HG03565 (cell line): Measurements from ENCODE around the gene BTNL2.
A peak's percentile ranks its signal among the peaks of the same experiment; 100 is the strongest.
"Not testable (repeated sequence)": the region's sequence is repeated elsewhere in the genome, so short reads cannot be mapped to it uniquely, and the experiment has no call there.

Experiments used
- ATAC-seq: cut with Tn5 transposase; IDR thresholded peaks from one replicate; pipeline ENCODE4 v1.9.1; 2021; ENCODE audit warnings: mild to moderate bottlenecking, moderate library complexity; ENCODE audit not compliant: unreplicated experiment

The BTNL2 gene

DNA sequence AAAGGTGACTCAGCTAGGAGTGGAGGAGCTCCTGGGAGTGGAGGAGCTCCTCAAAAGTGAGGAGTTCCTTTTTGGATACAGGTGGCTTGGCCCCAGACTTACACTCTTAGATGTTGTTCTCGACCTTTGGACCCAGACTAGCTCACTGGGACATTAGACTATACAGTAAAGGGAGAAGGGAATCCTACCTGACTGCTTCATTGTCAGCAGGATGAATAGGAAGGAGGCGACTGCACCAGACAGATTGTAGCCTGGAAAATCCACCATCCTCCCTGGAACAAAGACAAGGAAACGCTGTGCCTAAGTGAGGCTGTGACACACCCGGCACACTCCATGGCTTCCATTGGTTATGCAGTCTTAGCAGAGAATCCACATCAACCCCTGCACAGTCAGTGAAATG is at the start of gene BTNL2:
Gene BTNL2, minus strand, starts transcription at position 325 of the 400 bp plus-strand sequence. Its CDS starts 58 bp downstream, at position 267.
- ATAC-seq, result no peak

DNA sequence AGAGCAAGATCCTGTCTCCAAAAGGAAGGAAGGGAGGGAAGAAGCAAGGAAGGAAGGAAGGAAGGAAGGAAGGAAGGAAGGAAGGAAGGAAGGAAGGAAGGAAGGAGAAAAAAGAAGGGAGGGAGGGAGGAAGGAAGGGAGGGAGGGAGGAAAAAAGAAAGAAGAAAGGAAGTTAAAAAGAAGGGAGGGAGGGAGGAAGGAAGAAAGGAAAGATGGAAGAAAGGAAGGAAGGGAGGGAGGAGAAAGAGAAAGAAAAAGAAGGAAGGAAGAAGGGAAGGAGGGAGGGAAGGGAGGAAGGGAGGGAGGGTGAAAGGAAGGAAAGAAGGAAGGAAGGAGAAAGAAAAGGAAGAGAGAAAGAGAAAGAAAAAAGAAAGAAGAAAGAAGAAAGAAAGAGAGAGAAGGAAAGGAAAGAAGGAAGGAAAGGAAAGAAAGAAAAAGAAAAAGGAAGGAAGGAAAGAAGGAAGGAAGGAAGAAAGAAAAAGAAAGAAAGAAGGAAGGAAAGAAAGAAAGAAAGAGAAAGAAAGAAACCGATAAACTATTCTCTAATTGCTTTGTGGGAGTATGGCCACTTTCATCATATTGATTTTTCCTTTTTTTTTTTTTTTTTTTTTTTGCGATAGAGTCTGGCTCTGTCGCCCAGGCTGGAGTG is 42.2 kb upstream of the BTNL2 start:
- ATAC-seq, result no peak

GRCh38 chr6:32447932-32448331 is 41.0 kb upstream of the BTNL2 start:
- ATAC-seq, result no peak

DNA sequence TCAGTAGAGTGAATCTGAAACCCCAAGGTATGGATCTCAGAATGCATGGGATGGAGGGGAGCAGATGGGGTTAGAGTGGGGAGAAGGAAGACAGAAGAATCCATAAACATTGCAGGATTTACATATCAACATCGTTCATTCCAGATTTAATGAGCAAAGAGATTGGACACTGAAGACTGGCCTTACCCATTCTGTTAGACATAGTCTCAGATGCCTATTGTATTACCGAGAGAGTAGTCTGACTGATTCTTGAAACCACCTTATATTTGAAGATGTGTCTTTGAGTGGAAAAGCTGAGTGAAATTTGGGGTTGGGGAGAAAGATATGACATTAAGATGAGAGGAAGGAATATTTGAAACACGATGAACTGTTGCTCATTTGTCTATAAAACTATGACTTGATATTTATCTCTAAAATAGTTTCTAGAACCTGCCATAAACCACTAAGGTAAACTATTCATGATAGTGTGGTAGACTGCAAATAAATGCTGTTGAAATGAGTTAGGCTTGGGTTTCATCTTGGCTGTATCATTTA is 38.4 kb upstream of the BTNL2 start:
- ATAC-seq, result no peak

GRCh38 chr6:32444433-32444832 is 37.5 kb upstream of the BTNL2 start:
- ATAC-seq, result no peak

DNA sequence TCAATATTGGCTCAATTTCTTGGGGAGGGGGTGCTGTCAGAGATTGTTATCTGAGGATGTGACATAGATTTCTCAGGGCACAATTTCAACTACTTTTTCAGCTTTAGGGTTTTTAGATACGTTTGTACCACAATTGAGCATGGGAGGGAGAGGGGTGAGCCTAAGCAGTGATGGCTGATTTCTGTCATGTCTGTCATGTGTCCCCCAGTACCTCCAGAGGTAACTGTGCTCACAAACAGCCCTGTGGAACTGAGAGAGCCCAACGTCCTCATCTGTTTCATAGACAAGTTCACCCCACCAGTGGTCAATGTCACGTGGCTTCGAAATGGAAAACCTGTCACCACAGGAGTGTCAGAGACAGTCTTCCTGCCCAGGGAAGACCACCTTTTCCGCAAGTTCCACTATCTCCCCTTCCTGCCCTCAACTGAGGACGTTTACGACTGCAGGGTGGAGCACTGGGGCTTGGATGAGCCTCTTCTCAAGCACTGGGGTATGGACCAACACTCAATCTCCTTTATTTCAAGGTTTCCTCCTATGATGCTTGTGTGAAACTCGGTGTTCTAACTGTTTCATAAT is 36.1 kb upstream of the BTNL2 start:
- ATAC-seq, result no peak

DNA sequence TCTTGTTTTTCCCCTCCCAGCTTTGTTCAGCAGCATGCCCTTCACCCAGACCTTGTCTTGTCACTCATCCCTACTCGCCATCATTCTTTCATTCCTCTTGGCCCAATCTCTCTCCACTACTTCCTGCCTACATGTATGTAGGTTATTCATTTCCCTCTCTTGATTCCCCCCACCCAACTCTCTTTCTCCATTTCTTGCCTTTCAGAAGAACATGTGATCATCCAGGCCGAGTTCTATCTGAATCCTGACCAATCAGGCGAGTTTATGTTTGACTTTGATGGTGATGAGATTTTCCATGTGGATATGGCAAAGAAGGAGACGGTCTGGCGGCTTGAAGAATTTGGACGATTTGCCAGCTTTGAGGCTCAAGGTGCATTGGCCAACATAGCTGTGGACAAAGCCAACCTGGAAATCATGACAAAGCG is 35.3 kb upstream of the BTNL2 start:
- no peak for ATAC-seq

- ATAC-seq, result peak; percentile 52
These were observed 32.7 kb upstream of the BTNL2 start, which contains the start of gene HLA-DRA for GRCh38 chr6:32439602-32440214. Gene HLA-DRA, plus strand, starts transcription at chr6:32439887. Its CDS starts 64 bp downstream, at chr6:32439951.

GRCh38 chr6:32439139-32439538 is 32.2 kb upstream of the BTNL2 start:
- ATAC-seq, result no peak

DNA sequence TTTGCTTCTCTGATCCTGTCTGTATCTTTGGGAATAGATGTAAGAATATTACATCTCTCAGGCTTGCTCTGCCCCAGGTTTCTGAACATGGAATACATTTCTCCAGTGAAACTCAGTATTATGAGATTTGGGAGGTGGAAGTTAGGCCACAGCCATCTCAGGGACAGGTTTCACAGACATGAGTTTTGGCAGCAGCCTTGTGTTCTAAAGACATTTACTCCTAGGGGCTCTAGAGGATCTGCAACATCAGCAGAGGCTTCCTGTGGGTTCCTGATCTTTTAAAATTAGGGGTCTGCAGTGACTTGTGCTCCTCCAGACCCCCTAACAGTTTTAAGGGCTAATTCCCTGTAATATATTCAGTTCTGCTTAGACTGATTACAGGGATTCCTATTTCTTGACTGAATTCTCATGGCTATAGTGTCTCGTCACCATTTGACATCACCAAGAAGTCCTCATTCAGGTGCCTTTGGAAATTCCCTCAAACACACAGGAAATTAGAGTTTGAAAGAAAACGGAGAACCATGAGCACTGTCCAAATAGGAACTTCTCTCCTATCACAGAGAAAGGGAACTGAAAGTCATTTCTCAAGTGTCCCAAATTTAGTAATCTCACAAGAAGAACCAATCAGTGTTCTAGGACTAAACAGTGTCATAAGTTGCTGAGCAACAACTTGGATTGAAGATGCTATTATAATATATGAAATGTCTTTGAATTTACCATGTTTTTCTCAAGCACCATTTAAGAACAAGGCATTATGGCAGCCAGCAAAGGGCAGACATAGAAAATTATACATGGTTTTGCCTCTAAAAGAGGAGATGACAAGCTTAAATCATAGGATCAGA is 30.2 kb upstream of the BTNL2 start:
- ATAC-seq, result peak; percentile 67

GRCh38 chr6:32436186-32436585 is 29.2 kb upstream of the BTNL2 start:
- no peak for ATAC-seq

GRCh38 chr6:32433950-32434349 is 27.0 kb upstream of the BTNL2 start:
- not testable (repeated sequence) for ATAC-seq

DNA sequence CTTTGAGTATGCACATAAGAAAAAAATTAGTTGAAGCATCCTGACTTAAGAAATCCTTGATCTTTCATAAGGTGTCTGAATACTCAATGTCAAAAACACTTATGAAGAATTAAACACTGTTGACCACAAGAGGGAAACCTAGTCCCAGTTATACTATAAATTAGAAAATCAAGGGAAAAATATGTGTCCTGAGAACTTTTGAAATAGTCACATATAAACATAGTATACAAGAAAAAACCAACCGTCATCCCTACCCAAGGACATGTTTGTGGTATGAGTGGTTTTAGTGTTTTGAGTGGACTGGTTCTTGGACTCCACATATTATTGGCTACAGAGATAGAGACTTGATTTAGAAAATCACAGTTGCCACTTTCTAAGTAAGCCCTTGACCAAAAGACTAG is 25.1 kb upstream of the BTNL2 start:
- ATAC-seq, result no peak

DNA sequence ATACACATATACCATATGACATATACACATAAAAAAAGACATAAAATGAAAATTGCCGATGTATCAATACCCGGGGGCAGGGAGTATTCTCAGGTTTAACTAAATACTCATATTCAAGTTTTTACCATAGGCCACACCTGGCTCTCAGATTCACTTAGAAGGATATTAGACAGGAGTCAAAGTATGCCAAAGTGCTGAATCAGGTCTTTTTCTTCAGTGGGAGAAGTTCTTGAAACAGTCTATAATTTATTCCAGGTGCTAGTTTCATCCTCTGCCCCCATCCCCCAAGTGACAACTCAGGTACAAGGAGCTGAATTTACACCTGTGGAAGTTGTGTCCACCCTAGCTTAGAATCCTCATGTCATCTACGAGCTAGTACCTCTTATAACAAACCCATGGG is 24.2 kb upstream of the BTNL2 start:
- ATAC-seq, result no peak

GRCh38 chr6:32430179-32430578 is 23.2 kb upstream of the BTNL2 start:
- no peak for ATAC-seq

- ATAC-seq, result no peak
These were observed 21.0 kb upstream of the BTNL2 start for GRCh38 chr6:32427934-32428474.

GRCh38 chr6:32427218-32427617 is 20.2 kb upstream of the BTNL2 start:
- no peak for ATAC-seq

GRCh38 chr6:32426338-32426737 is 19.4 kb upstream of the BTNL2 start:
- ATAC-seq, result no peak

DNA sequence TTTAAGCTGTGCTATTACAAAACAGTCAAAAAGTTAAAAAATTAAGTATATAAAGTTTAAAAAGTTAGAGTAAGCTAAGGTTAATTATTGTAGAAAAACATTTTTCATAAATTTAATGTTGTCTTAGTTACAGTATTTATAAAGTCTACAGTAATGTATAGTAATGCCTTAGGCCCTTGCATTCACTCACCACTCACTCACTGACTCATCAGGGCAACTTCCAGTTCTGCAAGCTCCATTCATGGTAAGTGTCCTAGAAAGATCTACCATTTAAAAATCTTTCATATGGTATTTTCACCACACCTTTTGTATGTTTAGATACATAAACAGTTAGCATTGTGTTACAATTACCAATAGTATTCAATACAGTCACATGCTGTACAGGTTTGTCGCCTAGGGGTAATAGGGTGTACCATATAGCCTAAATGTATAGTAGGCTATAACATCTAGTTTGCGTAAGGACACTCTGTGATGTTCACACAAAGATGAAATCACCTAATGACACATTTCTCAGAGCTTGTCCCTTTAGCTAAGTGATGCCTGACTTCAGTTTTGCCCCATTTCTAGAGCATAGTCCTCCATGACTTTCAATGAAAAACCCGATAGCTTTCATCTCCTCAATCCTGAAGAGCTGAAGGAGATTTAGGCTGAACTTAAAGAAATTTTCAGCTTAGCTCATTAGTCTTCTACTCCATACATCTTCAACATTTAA is 17.8 kb upstream of the BTNL2 start:
- ATAC-seq, result no peak

DNA sequence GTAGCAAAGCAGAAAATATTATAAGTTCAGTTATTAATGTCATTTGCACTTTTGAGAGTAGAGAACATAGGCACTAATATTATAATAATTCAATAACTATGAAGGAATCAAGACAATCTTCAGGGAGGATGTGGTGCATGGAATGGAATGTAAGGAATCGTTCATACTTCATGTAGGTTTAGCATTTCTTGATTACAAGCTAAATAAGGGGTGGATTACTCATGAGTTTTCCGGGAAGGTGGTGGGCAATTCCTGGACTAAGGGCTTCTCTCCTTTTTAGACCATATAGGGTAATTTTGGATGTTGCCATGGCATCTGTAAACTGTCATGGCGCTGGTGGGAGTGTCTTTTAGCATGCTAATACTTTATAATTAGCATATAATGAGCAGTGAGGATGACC is 9.1 kb upstream of the BTNL2 start:
- no peak for ATAC-seq
